22Rv1 (cell line): ENCODE data around the gene SRPK2.

Experiments used
- ZFX ChIP-seq: fragments of 450-650 bp; IDR thresholded peaks from 2 replicates; pipeline ENCODE4 v1.6.1; 2017; ENCODE audit warnings: antibody characterized with exemption, borderline replicate concordance
- TF ChIP-seq, protein P1 (sequence below): fragments of 450-650 bp; IDR thresholded peaks from 2 replicates; pipeline ENCODE4 v1.5.1; 2017; ENCODE audit warnings: mild to moderate bottlenecking

GRCh38 chr7:105149827-105150226 lies 238.9 kb downstream of the SRPK2 start:
- TF ChIP-seq, protein P1, sequence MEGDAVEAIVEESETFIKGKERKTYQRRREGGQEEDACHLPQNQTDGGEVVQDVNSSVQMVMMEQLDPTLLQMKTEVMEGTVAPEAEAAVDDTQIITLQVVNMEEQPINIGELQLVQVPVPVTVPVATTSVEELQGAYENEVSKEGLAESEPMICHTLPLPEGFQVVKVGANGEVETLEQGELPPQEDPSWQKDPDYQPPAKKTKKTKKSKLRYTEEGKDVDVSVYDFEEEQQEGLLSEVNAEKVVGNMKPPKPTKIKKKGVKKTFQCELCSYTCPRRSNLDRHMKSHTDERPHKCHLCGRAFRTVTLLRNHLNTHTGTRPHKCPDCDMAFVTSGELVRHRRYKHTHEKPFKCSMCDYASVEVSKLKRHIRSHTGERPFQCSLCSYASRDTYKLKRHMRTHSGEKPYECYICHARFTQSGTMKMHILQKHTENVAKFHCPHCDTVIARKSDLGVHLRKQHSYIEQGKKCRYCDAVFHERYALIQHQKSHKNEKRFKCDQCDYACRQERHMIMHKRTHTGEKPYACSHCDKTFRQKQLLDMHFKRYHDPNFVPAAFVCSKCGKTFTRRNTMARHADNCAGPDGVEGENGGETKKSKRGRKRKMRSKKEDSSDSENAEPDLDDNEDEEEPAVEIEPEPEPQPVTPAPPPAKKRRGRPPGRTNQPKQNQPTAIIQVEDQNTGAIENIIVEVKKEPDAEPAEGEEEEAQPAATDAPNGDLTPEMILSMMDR = no peak
- TF ChIP-seq ZFX = no peak
